GM23338 (cell line): Measurements from ENCODE around the gene RPE.

Source experiments
- CTCF ChIP-seq, 2 experiments: fragments of 200-600 bp in 1 of 2; sonication (generic) in 1 of 2; conservative IDR thresholded peaks; 2 replicates each; pipeline versions ENCODE4 v1.5.1 to v1.6.1; 2016 to 2017; ENCODE audit warnings: antibody characterized with exemption in 2 of 2, low read depth in 2 of 2, mild to moderate bottlenecking in 2 of 2, moderate library complexity in 1 of 2
- EZH2 ChIP-seq: fragments of 200-600 bp; sonication (generic); IDR thresholded peaks from one replicate; pipeline ENCODE4 v1.8.0; 2017; ENCODE audit warnings: antibody characterized with exemption, mild to moderate bottlenecking, low read depth; ENCODE audit not compliant: unreplicated experiment
- EZH2phosphoT487 ChIP-seq: fragments of 200-600 bp; sonication (generic); IDR thresholded peaks from one replicate; pipeline ENCODE4 v1.8.1; 2018; ENCODE audit warnings: antibody characterized with exemption; ENCODE audit not compliant: unreplicated experiment
- POLR2AphosphoS5 ChIP-seq: IDR thresholded peaks from 2 replicates; pipeline ENCODE4 v1.6.1; 2016; ENCODE audit warnings: antibody characterized with exemption, low read depth
- TF ChIP-seq, protein P1 (sequence below): IDR thresholded peaks from one replicate; pipeline ENCODE4 v1.6.1; 2018; ENCODE audit warnings: antibody characterized with exemption; ENCODE audit not compliant: unreplicated experiment

DNA sequence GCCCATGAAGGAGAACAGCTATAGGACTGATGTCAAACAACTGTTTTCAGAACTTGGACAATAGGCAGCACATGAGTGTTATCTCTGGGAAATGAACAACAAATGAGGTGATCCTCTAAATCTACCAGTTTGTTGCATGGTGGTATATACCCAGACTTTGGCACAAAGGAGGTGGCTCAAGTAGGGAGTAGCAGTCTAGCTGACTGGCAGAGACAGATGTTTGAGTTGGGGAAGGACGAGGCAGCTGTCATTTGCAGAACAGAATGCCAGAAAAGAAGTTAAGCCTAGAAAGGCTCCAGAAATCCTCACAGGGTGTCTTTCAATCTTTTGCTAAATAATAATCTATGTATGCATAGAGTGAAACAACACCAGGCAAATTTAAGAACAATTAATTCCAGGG, 47.4 kb downstream of the RPE start:
- TF ChIP-seq, protein P1, sequence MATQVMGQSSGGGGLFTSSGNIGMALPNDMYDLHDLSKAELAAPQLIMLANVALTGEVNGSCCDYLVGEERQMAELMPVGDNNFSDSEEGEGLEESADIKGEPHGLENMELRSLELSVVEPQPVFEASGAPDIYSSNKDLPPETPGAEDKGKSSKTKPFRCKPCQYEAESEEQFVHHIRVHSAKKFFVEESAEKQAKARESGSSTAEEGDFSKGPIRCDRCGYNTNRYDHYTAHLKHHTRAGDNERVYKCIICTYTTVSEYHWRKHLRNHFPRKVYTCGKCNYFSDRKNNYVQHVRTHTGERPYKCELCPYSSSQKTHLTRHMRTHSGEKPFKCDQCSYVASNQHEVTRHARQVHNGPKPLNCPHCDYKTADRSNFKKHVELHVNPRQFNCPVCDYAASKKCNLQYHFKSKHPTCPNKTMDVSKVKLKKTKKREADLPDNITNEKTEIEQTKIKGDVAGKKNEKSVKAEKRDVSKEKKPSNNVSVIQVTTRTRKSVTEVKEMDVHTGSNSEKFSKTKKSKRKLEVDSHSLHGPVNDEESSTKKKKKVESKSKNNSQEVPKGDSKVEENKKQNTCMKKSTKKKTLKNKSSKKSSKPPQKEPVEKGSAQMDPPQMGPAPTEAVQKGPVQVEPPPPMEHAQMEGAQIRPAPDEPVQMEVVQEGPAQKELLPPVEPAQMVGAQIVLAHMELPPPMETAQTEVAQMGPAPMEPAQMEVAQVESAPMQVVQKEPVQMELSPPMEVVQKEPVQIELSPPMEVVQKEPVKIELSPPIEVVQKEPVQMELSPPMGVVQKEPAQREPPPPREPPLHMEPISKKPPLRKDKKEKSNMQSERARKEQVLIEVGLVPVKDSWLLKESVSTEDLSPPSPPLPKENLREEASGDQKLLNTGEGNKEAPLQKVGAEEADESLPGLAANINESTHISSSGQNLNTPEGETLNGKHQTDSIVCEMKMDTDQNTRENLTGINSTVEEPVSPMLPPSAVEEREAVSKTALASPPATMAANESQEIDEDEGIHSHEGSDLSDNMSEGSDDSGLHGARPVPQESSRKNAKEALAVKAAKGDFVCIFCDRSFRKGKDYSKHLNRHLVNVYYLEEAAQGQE, result no peak
- no peak for TF ChIP-seq EZH2phosphoT487
- no peak for TF ChIP-seq CTCF (conservative IDR thresholded peaks at IDR 0.05; ENCODE audit: low read depth in 2 of 2)
- TF ChIP-seq POLR2AphosphoS5, result no peak
- no peak for TF ChIP-seq EZH2
